HEK293 (cell line): ENCODE measurements around the gene PHYHD1.

Source experiments
- EGR2 ChIP-seq: fragments of 450-650 bp; formaldehyde crosslinking; IDR thresholded peaks from 2 replicates; pipeline ENCODE4 v1.5.1; 2016; ENCODE audit warnings: low read depth, missing biosample characterization, missing genetic modification characterization
- HOXC10 ChIP-seq: sonication (generic); formaldehyde crosslinking; IDR thresholded peaks from 2 replicates; pipeline ENCODE4 v1.8.1; 2023; ENCODE audit warnings: mild to moderate bottlenecking, missing genetic modification reagents
- KLF8 ChIP-seq: fragments of 450-650 bp; formaldehyde crosslinking; IDR thresholded peaks from 2 replicates; pipeline ENCODE4 v1.5.1; 2016; ENCODE audit warnings: missing biosample characterization, missing genetic modification characterization
- OSR2 ChIP-seq: fragments of 450-650 bp; formaldehyde crosslinking; IDR thresholded peaks from 2 replicates; pipeline ENCODE4 v1.5.1; 2016; ENCODE audit warnings: missing biosample characterization, missing genetic modification characterization
- OVOL3 ChIP-seq: fragments of 450-650 bp; formaldehyde crosslinking; IDR thresholded peaks from 2 replicates; pipeline ENCODE4 v1.5.1; 2016; ENCODE audit warnings: missing biosample characterization, missing genetic modification characterization
- TCF7L2 ChIP-seq: IDR thresholded peaks from 2 replicates; pipeline ENCODE4 v1.6.1; 2011; ENCODE audit warnings: low read depth, mild to moderate bottlenecking, inconsistent platforms, low read length, moderate library complexity, borderline replicate concordance
- ZFP3 ChIP-seq: fragments of 450-650 bp; formaldehyde crosslinking; IDR thresholded peaks from 2 replicates; pipeline ENCODE4 v1.5.1; 2016; ENCODE audit warnings: low read depth, missing biosample characterization, missing genetic modification characterization
- ZNF202 ChIP-seq: fragments of 450-650 bp; formaldehyde crosslinking; IDR thresholded peaks from 2 replicates; pipeline ENCODE4 v1.5.1; 2016; ENCODE audit warnings: missing biosample characterization, missing genetic modification characterization, borderline replicate concordance
- ZNF214 ChIP-seq: fragments of 450-650 bp; formaldehyde crosslinking; IDR thresholded peaks from 2 replicates; pipeline ENCODE4 v1.5.1; 2017; ENCODE audit warnings: missing biosample characterization, mild to moderate bottlenecking, missing genetic modification characterization, borderline replicate concordance
- ZNF239 ChIP-seq: fragments of 450-650 bp; formaldehyde crosslinking; IDR thresholded peaks from 2 replicates; pipeline ENCODE4 v1.5.1; 2016; ENCODE audit warnings: missing biosample characterization, missing genetic modification characterization
- ZNF292 ChIP-seq: fragments of 450-650 bp; formaldehyde crosslinking; IDR thresholded peaks from 2 replicates; pipeline ENCODE4 v1.5.1; 2016; ENCODE audit warnings: low read depth, missing biosample characterization, missing genetic modification characterization, borderline replicate concordance
- ZNF335 ChIP-seq: fragments of 450-650 bp; formaldehyde crosslinking; conservative IDR thresholded peaks from 2 replicates; pipeline ENCODE4 v1.5.1; 2016; ENCODE audit warnings: missing biosample characterization, missing genetic modification characterization
- ZNF350 ChIP-seq: fragments of 450-650 bp; formaldehyde crosslinking; IDR thresholded peaks from 2 replicates; pipeline ENCODE4 v1.5.0; 2017; ENCODE audit warnings: missing biosample characterization, mild to moderate bottlenecking, missing genetic modification characterization
- ZNF37A ChIP-seq: fragments of 450-650 bp; IDR thresholded peaks from 2 replicates; pipeline ENCODE4 v1.5.1; 2018; ENCODE audit warnings: missing biosample characterization, missing genetic modification characterization
- ZNF394 ChIP-seq: fragments of 450-650 bp; formaldehyde crosslinking; IDR thresholded peaks from 2 replicates; pipeline ENCODE4 v1.5.1; 2016; ENCODE audit warnings: missing biosample characterization, missing genetic modification characterization, mild to moderate bottlenecking, moderate library complexity, borderline replicate concordance
- ZNF623 ChIP-seq: fragments of 450-650 bp; formaldehyde crosslinking; IDR thresholded peaks from 2 replicates; pipeline ENCODE4 v1.5.1; 2016; ENCODE audit warnings: missing biosample characterization, missing genetic modification characterization
- ZNF768 ChIP-seq: fragments of 450-650 bp; formaldehyde crosslinking; IDR thresholded peaks from 2 replicates; pipeline ENCODE4 v1.5.1; 2018; ENCODE audit warnings: missing biosample characterization, mild to moderate bottlenecking, missing genetic modification characterization
- ZNF791 ChIP-seq: fragments of 450-650 bp; formaldehyde crosslinking; IDR thresholded peaks from 2 replicates; pipeline ENCODE4 v1.5.1; 2016; ENCODE audit warnings: missing biosample characterization, missing genetic modification characterization
- ZXDB ChIP-seq: fragments of 450-650 bp; formaldehyde crosslinking; IDR thresholded peaks from 2 replicates; pipeline ENCODE4 v1.5.1; 2016; ENCODE audit warnings: missing biosample characterization, missing genetic modification characterization
- TF ChIP-seq, protein P1 (sequence below): fragments of 450-650 bp; formaldehyde crosslinking; IDR thresholded peaks from 2 replicates; pipeline ENCODE4 v1.5.1; 2016; ENCODE audit warnings: missing biosample characterization, missing genetic modification characterization
- TF ChIP-seq, protein P2 (sequence below): fragments of 450-650 bp; formaldehyde crosslinking; IDR thresholded peaks from 2 replicates; pipeline ENCODE4 v1.5.1; 2016; ENCODE audit warnings: missing biosample characterization, missing genetic modification characterization
- TF ChIP-seq, protein P3 (sequence below): fragments of 450-650 bp; formaldehyde crosslinking; IDR thresholded peaks from 2 replicates; pipeline ENCODE4 v1.5.1; 2016; ENCODE audit warnings: missing biosample characterization, missing genetic modification characterization
- TF ChIP-seq, protein P4 (sequence below): fragments of 450-650 bp; formaldehyde crosslinking; IDR thresholded peaks from 2 replicates; pipeline ENCODE4 v1.5.1; 2016; ENCODE audit warnings: missing biosample characterization, missing genetic modification characterization, borderline replicate concordance
- TF ChIP-seq, protein P5 (sequence below): fragments of 450-650 bp; formaldehyde crosslinking; IDR thresholded peaks from 2 replicates; pipeline ENCODE4 v1.5.1; 2016; ENCODE audit warnings: missing biosample characterization, missing genetic modification characterization
- TF ChIP-seq, protein P6 (sequence below): fragments of 450-650 bp; formaldehyde crosslinking; IDR thresholded peaks from 2 replicates; pipeline ENCODE4 v1.5.1; 2016; ENCODE audit warnings: missing biosample characterization, missing genetic modification characterization
- TF ChIP-seq, protein P7 (sequence below): fragments of 450-650 bp; formaldehyde crosslinking; IDR thresholded peaks from 2 replicates; pipeline ENCODE4 v1.5.1; 2016; ENCODE audit warnings: missing biosample characterization, missing genetic modification characterization
- TF ChIP-seq, protein P8 (sequence below): fragments of 450-650 bp; formaldehyde crosslinking; IDR thresholded peaks from 2 replicates; pipeline ENCODE4 v1.5.1; 2016; ENCODE audit warnings: missing biosample characterization, missing genetic modification characterization

The PHYHD1 gene

DNA sequence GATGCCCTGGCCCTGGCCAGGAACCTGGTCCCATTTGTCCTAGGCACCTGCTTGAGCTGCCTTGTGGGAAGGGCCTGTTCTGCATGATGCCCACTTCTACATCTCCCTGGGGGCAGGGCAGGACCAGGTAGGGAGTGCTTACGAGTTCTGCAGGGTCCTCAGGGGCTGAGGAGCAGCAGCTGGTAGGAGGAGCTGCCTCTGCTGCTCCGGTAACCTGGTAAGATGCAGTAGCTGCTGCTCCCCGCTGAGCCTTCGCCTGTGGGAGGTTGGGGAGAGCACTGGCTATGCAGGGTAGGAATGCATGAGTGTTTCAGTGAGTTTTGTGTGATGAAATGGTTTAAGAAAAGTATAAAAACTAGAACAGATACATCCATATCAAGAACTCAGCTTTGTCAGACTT is 25.2 kb upstream of the PHYHD1 start (continued):
- TF ChIP-seq, protein P1, sequence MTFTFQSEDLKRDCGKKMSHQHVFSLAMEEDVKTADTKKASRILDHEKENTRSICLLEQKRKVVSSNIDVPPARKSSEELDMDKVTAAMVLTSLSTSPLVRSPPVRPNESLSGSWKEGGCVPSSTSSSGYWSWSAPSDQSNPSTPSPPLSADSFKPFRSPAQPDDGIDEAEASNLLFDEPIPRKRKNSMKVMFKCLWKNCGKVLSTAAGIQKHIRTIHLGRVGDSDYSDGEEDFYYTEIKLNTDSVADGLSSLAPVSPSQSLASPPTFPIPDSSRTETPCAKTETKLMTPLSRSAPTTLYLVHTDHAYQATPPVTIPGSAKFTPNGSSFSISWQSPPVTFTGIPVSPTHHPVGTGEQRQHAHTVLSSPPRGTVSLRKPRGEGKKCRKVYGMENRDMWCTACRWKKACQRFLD: no peak
- no peak for TF ChIP-seq ZNF37A (tag by site-specific recombination)
- TF ChIP-seq OVOL3: no peak
- TF ChIP-seq, protein P2, sequence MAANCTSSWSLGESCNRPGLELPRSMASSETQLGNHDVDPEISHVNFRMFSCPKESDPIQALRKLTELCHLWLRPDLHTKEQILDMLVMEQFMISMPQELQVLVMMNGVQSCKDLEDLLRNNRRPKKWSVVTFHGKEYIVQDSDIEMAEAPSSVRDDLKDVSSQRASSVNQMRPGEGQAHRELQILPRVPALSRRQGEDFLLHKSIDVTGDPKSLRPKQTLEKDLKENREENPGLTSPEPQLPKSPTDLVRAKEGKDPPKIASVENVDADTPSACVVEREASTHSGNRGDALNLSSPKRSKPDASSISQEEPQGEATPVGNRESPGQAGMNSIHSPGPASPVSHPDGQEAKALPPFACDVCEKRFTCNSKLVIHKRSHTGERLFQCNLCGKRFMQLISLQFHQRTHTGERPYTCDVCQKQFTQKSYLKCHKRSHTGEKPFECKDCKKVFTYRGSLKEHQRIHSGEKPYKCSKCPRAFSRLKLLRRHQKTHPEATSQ: no peak
- no peak for TF ChIP-seq EGR2 (tag by site-specific recombination)
- peak; percentile 98 for TF ChIP-seq OSR2 (tag by site-specific recombination)
- no peak for TF ChIP-seq ZNF791
- no peak for TF ChIP-seq ZNF239
- TF ChIP-seq, protein P3, sequence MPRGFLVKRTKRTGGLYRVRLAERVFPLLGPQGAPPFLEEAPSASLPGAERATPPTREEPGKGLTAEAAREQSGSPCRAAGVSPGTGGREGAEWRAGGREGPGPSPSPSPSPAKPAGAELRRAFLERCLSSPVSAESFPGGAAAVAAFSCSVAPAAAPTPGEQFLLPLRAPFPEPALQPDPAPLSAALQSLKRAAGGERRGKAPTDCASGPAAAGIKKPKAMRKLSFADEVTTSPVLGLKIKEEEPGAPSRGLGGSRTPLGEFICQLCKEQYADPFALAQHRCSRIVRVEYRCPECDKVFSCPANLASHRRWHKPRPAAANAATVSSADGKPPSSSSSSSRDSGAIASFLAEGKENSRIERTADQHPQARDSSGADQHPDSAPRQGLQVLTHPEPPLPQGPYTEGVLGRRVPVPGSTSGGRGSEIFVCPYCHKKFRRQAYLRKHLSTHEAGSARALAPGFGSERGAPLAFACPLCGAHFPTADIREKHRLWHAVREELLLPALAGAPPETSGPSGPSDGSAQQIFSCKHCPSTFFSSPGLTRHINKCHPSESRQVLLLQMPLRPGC (tag by site-specific recombination): no peak
- TF ChIP-seq ZNF292: no peak
- TF ChIP-seq, protein P4, sequence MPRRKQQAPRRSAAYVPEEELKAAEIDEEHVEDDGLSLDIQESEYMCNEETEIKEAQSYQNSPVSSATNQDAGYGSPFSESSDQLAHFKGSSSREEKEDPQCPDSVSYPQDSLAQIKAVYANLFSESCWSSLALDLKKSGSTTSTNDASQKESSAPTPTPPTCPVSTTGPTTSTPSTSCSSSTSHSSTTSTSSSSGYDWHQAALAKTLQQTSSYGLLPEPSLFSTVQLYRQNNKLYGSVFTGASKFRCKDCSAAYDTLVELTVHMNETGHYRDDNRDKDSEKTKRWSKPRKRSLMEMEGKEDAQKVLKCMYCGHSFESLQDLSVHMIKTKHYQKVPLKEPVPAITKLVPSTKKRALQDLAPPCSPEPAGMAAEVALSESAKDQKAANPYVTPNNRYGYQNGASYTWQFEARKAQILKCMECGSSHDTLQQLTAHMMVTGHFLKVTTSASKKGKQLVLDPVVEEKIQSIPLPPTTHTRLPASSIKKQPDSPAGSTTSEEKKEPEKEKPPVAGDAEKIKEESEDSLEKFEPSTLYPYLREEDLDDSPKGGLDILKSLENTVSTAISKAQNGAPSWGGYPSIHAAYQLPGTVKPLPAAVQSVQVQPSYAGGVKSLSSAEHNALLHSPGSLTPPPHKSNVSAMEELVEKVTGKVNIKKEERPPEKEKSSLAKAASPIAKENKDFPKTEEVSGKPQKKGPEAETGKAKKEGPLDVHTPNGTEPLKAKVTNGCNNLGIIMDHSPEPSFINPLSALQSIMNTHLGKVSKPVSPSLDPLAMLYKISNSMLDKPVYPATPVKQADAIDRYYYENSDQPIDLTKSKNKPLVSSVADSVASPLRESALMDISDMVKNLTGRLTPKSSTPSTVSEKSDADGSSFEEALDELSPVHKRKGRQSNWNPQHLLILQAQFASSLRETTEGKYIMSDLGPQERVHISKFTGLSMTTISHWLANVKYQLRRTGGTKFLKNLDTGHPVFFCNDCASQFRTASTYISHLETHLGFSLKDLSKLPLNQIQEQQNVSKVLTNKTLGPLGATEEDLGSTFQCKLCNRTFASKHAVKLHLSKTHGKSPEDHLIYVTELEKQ (tag by site-specific recombination): no peak
- TF ChIP-seq, protein P5, sequence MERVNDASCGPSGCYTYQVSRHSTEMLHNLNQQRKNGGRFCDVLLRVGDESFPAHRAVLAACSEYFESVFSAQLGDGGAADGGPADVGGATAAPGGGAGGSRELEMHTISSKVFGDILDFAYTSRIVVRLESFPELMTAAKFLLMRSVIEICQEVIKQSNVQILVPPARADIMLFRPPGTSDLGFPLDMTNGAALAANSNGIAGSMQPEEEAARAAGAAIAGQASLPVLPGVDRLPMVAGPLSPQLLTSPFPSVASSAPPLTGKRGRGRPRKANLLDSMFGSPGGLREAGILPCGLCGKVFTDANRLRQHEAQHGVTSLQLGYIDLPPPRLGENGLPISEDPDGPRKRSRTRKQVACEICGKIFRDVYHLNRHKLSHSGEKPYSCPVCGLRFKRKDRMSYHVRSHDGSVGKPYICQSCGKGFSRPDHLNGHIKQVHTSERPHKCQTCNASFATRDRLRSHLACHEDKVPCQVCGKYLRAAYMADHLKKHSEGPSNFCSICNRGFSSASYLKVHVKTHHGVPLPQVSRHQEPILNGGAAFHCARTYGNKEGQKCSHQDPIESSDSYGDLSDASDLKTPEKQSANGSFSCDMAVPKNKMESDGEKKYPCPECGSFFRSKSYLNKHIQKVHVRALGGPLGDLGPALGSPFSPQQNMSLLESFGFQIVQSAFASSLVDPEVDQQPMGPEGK (tag by site-specific recombination): peak; percentile 32; the same call in 1 of the 2 replicates
- no peak for TF ChIP-seq HOXC10
- no peak for TF ChIP-seq TCF7L2
- no peak for TF ChIP-seq ZNF214 (tag by site-specific recombination)
- TF ChIP-seq, protein P6, sequence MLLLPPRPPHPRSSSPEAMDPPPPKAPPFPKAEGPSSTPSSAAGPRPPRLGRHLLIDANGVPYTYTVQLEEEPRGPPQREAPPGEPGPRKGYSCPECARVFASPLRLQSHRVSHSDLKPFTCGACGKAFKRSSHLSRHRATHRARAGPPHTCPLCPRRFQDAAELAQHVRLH: no peak
- TF ChIP-seq, protein P7, sequence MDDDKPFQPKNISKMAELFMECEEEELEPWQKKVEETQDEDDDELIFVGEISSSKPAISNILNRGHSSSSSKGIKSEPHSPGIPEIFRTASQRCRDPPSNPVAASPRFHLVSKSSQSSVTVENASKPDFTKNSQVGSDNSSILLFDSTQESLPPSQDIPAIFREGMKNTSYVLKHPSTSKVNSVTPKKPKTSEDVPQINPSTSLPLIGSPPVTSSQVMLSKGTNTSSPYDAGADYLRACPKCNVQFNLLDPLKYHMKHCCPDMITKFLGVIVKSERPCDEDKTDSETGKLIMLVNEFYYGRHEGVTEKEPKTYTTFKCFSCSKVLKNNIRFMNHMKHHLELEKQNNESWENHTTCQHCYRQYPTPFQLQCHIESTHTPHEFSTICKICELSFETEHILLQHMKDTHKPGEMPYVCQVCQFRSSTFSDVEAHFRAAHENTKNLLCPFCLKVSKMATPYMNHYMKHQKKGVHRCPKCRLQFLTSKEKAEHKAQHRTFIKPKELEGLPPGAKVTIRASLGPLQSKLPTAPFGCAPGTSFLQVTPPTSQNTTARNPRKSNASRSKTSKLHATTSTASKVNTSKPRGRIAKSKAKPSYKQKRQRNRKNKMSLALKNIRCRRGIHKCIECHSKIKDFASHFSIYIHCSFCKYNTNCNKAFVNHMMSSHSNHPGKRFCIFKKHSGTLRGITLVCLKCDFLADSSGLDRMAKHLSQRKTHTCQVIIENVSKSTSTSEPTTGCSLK (tag by site-specific recombination): no peak
- no peak for TF ChIP-seq ZNF202 (tag by site-specific recombination)
- TF ChIP-seq ZFP3 (tag by site-specific recombination): no peak
- TF ChIP-seq, protein P8, sequence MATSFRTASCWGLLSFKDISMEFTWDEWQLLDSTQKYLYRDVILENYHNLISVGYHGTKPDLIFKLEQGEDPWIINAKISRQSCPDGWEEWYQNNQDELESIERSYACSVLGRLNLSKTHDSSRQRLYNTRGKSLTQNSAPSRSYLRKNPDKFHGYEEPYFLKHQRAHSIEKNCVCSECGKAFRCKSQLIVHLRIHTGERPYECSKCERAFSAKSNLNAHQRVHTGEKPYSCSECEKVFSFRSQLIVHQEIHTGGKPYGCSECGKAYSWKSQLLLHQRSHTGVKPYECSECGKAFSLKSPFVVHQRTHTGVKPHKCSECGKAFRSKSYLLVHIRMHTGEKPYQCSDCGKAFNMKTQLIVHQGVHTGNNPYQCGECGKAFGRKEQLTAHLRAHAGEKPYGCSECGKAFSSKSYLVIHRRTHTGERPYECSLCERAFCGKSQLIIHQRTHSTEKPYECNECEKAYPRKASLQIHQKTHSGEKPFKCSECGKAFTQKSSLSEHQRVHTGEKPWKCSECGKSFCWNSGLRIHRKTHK (tag by site-specific recombination): no peak
- no peak for TF ChIP-seq ZNF350 (tag by site-specific recombination)
- no peak for TF ChIP-seq ZNF768 (tag by site-specific recombination)
- TF ChIP-seq ZNF335 (tag by site-specific recombination): peak; percentile 40; the same call in 1 of the 2 replicates
- TF ChIP-seq ZNF623 (tag by site-specific recombination): no peak
- no peak for TF ChIP-seq KLF8 (tag by site-specific recombination)
- TF ChIP-seq ZXDB: no peak
- TF ChIP-seq ZNF394 (tag by site-specific recombination): peak; percentile 91
